ENCODE measurements around the gene JAML. TPM values are rescaled to one million over a fixed set of nuclear protein-coding genes. Genes with fewer than 3 reads are reported as not detected.

JAML gene
- total RNA-seq, result not detected in 2 replicates
- long read RNA-seq, partial matches to known transcripts, result 1 of 1 reads
- long read RNA-seq, other reads (novel, unspliced or antisense), result 0 of 1 reads

- Mint-ChIP-seq H3K9me3 (ENCODE audit: unreplicated experiment) (no peaks in the 10 kb centered on the region), H3K4me3 (ENCODE audit: unreplicated experiment) (no peak within 1 kb of the TSS), H3K27ac (ENCODE audit: unreplicated experiment) (no peak within 1 kb of the TSS), H3K4me1 (ENCODE audit: unreplicated experiment) (no peaks in the 10 kb centered on the region), H3K36me3 (ENCODE audit: unreplicated experiment) (no peaks in the 10 kb centered on the region), H3K27me3 (ENCODE audit: unreplicated experiment) (peaks cover 40% of the 10 kb centered on the region)
- no peak for DNase-seq (ENCODE audit: extremely low spot score, unreplicated experiment)
- TF ChIP-seq, protein P1, sequence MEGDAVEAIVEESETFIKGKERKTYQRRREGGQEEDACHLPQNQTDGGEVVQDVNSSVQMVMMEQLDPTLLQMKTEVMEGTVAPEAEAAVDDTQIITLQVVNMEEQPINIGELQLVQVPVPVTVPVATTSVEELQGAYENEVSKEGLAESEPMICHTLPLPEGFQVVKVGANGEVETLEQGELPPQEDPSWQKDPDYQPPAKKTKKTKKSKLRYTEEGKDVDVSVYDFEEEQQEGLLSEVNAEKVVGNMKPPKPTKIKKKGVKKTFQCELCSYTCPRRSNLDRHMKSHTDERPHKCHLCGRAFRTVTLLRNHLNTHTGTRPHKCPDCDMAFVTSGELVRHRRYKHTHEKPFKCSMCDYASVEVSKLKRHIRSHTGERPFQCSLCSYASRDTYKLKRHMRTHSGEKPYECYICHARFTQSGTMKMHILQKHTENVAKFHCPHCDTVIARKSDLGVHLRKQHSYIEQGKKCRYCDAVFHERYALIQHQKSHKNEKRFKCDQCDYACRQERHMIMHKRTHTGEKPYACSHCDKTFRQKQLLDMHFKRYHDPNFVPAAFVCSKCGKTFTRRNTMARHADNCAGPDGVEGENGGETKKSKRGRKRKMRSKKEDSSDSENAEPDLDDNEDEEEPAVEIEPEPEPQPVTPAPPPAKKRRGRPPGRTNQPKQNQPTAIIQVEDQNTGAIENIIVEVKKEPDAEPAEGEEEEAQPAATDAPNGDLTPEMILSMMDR (IDR thresholded peaks at IDR 0.05), result no peak
Observed at GRCh38 chr11:118224511-118225188, at the start of gene JAML. JAML (minus strand) TSS chr11:118225011; CDS start chr11:118214866, 10,145 bp downstream.

DNA sequence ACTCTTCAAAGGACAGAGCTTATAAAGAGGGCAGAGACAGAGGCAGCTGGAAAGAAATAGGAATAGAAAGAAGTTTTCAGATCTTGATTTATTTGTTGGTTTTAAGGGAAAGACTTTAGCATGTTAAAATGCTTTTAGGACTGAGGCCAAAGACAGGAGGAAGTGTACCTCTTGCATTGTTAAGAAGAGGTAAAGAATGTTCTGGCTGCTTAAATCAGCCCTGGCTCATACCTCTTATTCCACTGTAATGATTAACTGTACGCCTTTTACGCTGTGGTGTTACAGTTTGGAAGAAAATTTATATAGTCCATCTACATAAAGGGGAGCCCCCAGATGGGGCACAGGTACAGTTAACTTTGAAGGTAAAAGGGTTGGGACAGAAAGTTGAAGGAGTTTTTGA is 49.4 kb upstream of the JAML start:
- no peak overlapping the region for H3K4me3 Mint-ChIP-seq (ENCODE audit: unreplicated experiment)
- TF ChIP-seq, protein P1 (IDR thresholded peaks at IDR 0.05), result no peak
- no peaks in the 10 kb centered on the region for H3K4me1 Mint-ChIP-seq (ENCODE audit: unreplicated experiment)
- H3K36me3 Mint-ChIP-seq (ENCODE audit: unreplicated experiment), result no peaks in the 10 kb centered on the region
- H3K27me3 Mint-ChIP-seq (ENCODE audit: unreplicated experiment), result peaks cover 50% of the 10 kb centered on the region
- DNase-seq (ENCODE audit: extremely low spot score, unreplicated experiment), result no peak
- no peak overlapping the region for H3K27ac Mint-ChIP-seq (ENCODE audit: unreplicated experiment)
- no peaks in the 10 kb centered on the region for H3K9me3 Mint-ChIP-seq (ENCODE audit: unreplicated experiment)

DNA sequence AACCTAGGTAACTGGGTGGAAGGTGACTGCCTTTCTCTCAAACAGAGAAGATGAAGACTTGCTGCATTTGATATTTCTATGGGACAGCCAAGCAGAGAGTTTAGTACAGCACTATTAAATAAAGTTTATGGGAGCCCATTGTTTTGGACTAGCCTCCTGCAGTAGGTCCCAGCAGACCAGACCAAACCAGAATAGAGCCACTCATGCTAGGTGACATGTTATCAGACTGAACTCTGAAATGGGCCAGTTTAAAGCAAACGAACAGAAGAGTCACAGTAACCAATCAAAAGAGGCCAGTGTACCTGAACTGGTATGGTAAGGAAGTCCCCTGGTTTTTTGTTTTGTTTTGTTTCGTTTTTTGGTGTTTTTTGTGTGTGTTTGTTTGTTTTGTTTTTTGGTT is 47.2 kb upstream of the JAML start:
- TF ChIP-seq, protein P1 (IDR thresholded peaks at IDR 0.05), result no peak
- Mint-ChIP-seq H3K27ac (ENCODE audit: unreplicated experiment) (no peak overlapping the region), H3K36me3 (ENCODE audit: unreplicated experiment) (no peaks in the 10 kb centered on the region), H3K4me1 (ENCODE audit: unreplicated experiment) (no peaks in the 10 kb centered on the region), H3K27me3 (ENCODE audit: unreplicated experiment) (peaks cover 63% of the 10 kb centered on the region), H3K4me3 (ENCODE audit: unreplicated experiment) (no peak overlapping the region), H3K9me3 (ENCODE audit: unreplicated experiment) (no peaks in the 10 kb centered on the region)
- DNase-seq (ENCODE audit: extremely low spot score, unreplicated experiment), result no peak

DNA sequence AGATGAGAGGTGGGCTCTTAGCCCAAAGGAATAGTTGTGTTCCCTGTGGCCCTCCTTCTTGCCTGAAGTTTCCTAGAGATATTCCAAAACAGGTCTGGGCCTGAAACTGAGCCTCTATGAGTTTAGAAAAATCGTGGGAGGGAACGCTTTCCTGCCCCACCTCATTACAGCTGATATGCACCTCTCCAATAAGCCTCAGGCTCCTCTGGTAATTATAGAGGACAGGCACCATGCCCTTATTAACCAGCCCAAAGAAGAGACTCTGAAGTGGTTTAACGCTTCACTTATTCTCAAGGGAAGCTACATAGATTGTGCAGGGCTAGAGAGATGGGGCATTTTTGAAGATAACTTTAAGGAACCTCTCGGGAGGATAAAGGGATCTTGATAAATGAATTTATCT is 42.7 kb upstream of the JAML start:
- DNase-seq (ENCODE audit: extremely low spot score, unreplicated experiment), result no peak
- Mint-ChIP-seq H3K9me3 (ENCODE audit: unreplicated experiment) (no peaks in the 10 kb centered on the region), H3K4me1 (ENCODE audit: unreplicated experiment) (peaks cover 2% of the 10 kb centered on the region), H3K4me3 (ENCODE audit: unreplicated experiment) (no peak overlapping the region), H3K27ac (ENCODE audit: unreplicated experiment) (no peak overlapping the region), H3K27me3 (ENCODE audit: unreplicated experiment) (peaks cover 82% of the 10 kb centered on the region), H3K36me3 (ENCODE audit: unreplicated experiment) (no peaks in the 10 kb centered on the region)
- TF ChIP-seq, protein P1 (IDR thresholded peaks at IDR 0.05), result no peak

GRCh38 chr11:118265954-118266353 is 41.1 kb upstream of the JAML start:
- Mint-ChIP-seq H3K9me3 (ENCODE audit: unreplicated experiment) (no peaks in the 10 kb centered on the region), H3K27me3 (ENCODE audit: unreplicated experiment) (peaks cover 84% of the 10 kb centered on the region), H3K27ac (ENCODE audit: unreplicated experiment) (no peak overlapping the region), H3K36me3 (ENCODE audit: unreplicated experiment) (no peaks in the 10 kb centered on the region), H3K4me3 (ENCODE audit: unreplicated experiment) (no peak overlapping the region), H3K4me1 (ENCODE audit: unreplicated experiment) (peaks cover 2% of the 10 kb centered on the region)
- TF ChIP-seq, protein P1 (IDR thresholded peaks at IDR 0.05), result no peak
- no peak for DNase-seq (ENCODE audit: extremely low spot score, unreplicated experiment)
